GM10248 (cell line): ENCODE results near the gene UTS2B.

ENCODE experiments used
- CTCF ChIA-PET: fragments of 300-600 bp; sonication (Branson Sonifier 250); formaldehyde crosslinking; extraction: SDS; loops from one replicate; lab custom pipeline; 2021; ENCODE audit warnings: antibody characterized with exemption; lab: Yijun Ruan, JAX
- POLR2A ChIA-PET: fragments of 350-650 bp; sonication (Branson Sonifier 250); formaldehyde crosslinking; extraction: SDS; loops from one replicate; lab custom pipeline; 2020; ENCODE audit warnings: antibody characterized with exemption; lab: Yijun Ruan, JAX
- DNase-seq: peaks from one replicate; pipeline ENCODE4 v3.0.0; 2012; ENCODE audit errors: extremely low spot score
- CTCF ChIP-seq: IDR thresholded peaks from 2 replicates; pipeline ENCODE4 v1.5.1; 2012; ENCODE audit warnings: mild to moderate bottlenecking, low read depth; ENCODE audit errors: extremely low read depth, missing control alignments, control extremely low read depth

The UTS2B gene

GRCh38 chr3:191306428-191306827 is 23.9 kb downstream of the UTS2B start:
- CTCF ChIA-PET: interaction anchor here (1.2 kb wide), 2 partner anchors 18 to 20 kb away, joined by 3 to 4 read pairs; no protein-coding TSS in a partner anchor
- TF ChIP-seq CTCF: no peak
- no peak for DNase-seq
- POLR2A ChIA-PET: no interaction called here

GRCh38 chr3:191303596-191303995 is 26.7 kb downstream of the UTS2B start:
- TF ChIP-seq CTCF: no peak
- CTCF ChIA-PET: interaction anchor here (1.0 to 1.7 kb wide), 2 partner anchors 11 to 26 kb away, joined by 3 to 5 read pairs; partner anchors contain the start of gene CCDC50
- POLR2A ChIA-PET: no interaction called here
- no peak for DNase-seq

GRCh38 chr3:191302451-191302850 is 27.9 kb downstream of the UTS2B start:
- CTCF ChIA-PET: interaction anchor here (1.7 kb wide), 1 partner anchor 10 kb away, joined by 5 read pairs; no protein-coding TSS in a partner anchor
- POLR2A ChIA-PET: no interaction called here
- DNase-seq: no peak
- no peak for TF ChIP-seq CTCF

GRCh38 chr3:191301782-191302411 is 28.4 kb downstream of the UTS2B start:
- no peak for TF ChIP-seq CTCF
- ChIA-PET CTCF (interaction anchor here (1.9 kb wide), 1 partner anchor 36 kb away, joined by 4 read pairs; no protein-coding TSS in a partner anchor), POLR2A (interaction anchor here (0.7 kb wide), 1 partner anchor 11 kb away, joined by 3 read pairs; no protein-coding TSS in a partner anchor)
- DNase-seq: no peak

GRCh38 chr3:191301017-191301416 is 29.3 kb downstream of the UTS2B start:
- TF ChIP-seq CTCF: no peak
- ChIA-PET POLR2A (interaction anchor here (0.7 kb wide), 1 partner anchor 37 kb away, joined by 4 read pairs; no protein-coding TSS in a partner anchor), CTCF (interaction anchor here (1.0 to 1.9 kb wide), 3 partner anchors 14 to 39 kb away, joined by 3 to 4 read pairs (median 4); no protein-coding TSS in a partner anchor)
- peak; percentile 54 for DNase-seq

GRCh38 chr3:191300422-191300821 is 29.9 kb downstream of the UTS2B start:
- ChIA-PET POLR2A (no interaction called here), CTCF (interaction anchor here (1.0 to 1.9 kb wide), 4 partner anchors 15 to 56 kb away, joined by 3 to 7 read pairs (median 4); no protein-coding TSS in a partner anchor)
- no peak for TF ChIP-seq CTCF
- no peak for DNase-seq
